ENCODE measurements around the gene DPF3.

The DPF3 gene

DNA sequence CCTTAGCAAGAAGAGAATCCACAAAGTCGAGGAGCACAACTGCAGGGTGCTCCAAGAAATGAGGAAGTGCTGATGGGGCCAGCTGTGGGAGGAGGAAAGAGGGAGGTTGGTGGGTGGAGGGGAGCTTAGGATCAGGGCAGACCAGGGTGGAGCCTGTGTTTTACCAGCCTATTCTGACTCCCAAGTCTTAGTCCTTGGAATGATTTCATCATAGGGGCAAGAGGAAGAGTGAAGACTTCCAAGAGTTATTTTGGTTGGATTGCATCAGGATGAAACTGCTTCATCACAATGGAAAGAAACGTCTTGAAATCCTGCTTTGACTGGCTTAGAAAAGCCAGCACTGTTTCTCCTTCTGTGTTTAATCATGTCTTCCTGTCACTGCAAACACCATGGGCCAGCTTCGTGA lies 194.0 kb downstream of the DPF3 start:
- H3K4me3 ChIP-seq (ENCODE audit: control insufficient read depth, low read depth, low read length) = no peak overlapping the region
- TF ChIP-seq, protein P1, sequence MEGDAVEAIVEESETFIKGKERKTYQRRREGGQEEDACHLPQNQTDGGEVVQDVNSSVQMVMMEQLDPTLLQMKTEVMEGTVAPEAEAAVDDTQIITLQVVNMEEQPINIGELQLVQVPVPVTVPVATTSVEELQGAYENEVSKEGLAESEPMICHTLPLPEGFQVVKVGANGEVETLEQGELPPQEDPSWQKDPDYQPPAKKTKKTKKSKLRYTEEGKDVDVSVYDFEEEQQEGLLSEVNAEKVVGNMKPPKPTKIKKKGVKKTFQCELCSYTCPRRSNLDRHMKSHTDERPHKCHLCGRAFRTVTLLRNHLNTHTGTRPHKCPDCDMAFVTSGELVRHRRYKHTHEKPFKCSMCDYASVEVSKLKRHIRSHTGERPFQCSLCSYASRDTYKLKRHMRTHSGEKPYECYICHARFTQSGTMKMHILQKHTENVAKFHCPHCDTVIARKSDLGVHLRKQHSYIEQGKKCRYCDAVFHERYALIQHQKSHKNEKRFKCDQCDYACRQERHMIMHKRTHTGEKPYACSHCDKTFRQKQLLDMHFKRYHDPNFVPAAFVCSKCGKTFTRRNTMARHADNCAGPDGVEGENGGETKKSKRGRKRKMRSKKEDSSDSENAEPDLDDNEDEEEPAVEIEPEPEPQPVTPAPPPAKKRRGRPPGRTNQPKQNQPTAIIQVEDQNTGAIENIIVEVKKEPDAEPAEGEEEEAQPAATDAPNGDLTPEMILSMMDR (IDR thresholded peaks at IDR 0.05; ENCODE audit: control insufficient read depth, insufficient read depth, low read depth, low read length, missing control alignments) = no peak
- peak; percentile 87 for DNase-seq (ENCODE audit: low read depth)

DNA sequence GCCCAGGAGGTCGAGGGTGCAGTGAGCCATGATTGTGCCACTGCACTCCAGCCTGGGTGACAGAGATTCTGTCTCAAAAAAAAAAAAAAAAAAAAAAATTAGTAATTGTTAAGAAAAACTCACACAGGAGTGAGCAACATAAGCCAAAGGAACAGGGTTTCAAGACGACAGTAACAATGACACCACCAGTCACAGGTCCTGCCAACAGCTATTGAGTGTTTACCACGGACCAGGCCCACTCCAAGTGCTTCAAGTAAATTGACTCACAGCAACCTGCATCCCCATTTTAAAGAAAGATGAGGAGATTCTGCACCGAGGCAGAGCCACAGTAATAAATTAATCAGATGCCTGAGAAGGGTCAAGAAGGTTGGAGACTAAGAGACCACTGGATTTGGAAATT lies 194.5 kb downstream of the DPF3 start:
- no peak for DNase-seq (ENCODE audit: low read depth)
- TF ChIP-seq, protein P1 (IDR thresholded peaks at IDR 0.05; ENCODE audit: control insufficient read depth, insufficient read depth, low read depth, low read length, missing control alignments) = no peak
- H3K4me3 ChIP-seq (ENCODE audit: control insufficient read depth, low read depth, low read length) = no peak overlapping the region

DNA sequence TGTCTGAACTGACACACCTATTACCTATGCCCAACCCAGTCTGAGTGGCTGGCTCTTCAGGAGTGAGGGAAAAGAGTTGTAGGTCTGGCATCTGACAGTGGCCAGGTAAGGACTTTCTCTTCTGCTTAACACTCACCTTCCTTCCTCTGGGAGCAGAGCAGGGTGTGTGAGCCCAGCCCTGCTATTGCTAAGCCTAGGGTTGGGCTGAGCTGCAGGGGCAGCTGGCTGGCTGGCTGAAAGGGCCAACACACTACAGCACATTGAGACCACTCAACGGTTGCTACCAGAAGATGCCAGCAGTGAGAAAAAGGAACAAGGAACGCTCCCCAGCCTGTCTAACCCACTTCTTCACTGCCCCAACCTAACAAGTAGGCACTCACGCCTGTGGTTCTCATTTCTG lies 201.2 kb downstream of the DPF3 start:
- TF ChIP-seq, protein P1 (IDR thresholded peaks at IDR 0.05; ENCODE audit: control insufficient read depth, insufficient read depth, low read depth, low read length, missing control alignments) = no peak
- H3K4me3 ChIP-seq (ENCODE audit: control insufficient read depth, low read depth, low read length) = no peak overlapping the region
- no peak for DNase-seq (ENCODE audit: low read depth)

DNA sequence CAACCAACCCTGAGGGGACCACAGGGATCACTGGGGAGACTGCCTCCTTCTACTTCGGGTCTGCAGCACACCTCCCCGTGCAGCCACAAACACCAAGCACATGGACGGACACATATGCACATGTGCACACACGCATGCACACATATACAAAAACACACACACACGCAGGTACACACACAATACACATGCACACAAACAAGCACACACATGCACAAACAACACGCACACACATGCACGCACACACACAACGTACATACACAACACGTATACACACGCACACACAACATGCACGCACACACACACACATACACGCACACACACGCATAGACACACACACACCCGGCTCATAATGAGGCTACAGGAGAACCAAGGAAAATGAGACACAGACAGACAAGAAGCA lies 203.6 kb downstream of the DPF3 start:
- no peak for DNase-seq (ENCODE audit: low read depth)
- TF ChIP-seq, protein P1 (IDR thresholded peaks at IDR 0.05; ENCODE audit: control insufficient read depth, insufficient read depth, low read depth, low read length, missing control alignments) = no peak
- H3K4me3 ChIP-seq (ENCODE audit: control insufficient read depth, low read depth, low read length) = no peak overlapping the region

DNA sequence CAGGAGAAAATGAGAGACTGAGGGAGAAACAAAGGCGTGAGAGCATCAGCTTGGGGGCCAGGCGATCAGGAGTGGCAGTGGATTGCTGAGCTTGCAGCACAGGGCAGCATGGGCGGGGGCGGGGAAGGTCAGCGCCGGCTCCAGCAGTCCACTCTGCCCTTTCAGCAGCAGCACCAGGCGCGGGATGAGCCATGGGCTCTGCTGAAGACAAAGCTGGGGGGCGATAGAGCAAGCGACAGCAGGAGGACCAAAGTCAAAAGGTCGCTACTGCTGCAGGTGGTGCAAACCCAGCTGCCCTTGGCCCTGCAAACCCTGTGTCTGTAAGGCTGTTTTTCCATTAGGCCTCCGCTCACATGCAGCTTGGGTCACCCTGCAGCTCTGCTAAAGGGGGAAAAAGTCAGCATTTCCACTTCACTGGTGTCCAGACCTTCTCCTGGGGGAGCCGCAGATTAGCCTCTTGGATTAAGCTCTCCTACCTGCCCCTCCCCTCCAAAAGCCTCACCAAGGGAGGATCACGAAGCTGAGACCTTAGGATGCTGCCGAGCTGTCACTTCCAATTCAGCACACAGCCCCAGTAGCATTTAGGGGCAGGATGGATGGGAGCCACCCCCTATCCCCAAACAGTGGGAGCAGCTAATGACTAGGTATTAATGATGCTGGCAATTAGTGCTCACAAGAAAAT lies 204.8 kb downstream of the DPF3 start:
- TF ChIP-seq, protein P1 (IDR thresholded peaks at IDR 0.05; ENCODE audit: control insufficient read depth, insufficient read depth, low read depth, low read length, missing control alignments) = no peak
- DNase-seq (ENCODE audit: low read depth) = no peak
- H3K4me3 ChIP-seq (ENCODE audit: control insufficient read depth, low read depth, low read length) = no peak overlapping the region

DNA sequence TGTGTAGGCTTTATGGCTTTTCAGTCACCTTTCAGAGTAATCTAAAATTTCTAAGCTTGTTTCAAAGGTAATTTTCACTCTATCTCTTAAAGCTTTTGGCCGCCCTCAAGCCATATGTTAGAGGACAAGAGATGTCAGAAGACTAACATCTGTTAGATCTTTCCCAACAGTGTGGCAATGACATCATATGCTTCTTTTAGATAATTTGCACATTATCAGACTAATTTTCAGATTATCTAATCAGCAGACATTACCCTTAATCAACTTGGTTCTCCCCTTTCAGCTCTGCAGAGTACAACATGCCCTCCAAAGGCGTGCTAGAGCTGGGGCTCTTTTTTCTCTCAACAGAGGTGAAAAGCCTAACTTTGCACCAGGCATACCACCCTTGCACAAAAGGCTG lies 207.1 kb downstream of the DPF3 start:
- TF ChIP-seq, protein P1 (IDR thresholded peaks at IDR 0.05; ENCODE audit: control insufficient read depth, insufficient read depth, low read depth, low read length, missing control alignments) = no peak
- DNase-seq (ENCODE audit: low read depth) = no peak
- H3K4me3 ChIP-seq (ENCODE audit: control insufficient read depth, low read depth, low read length) = no peak overlapping the region

Measured in AG09309 (cell line).